Stimulated activated CD8-positive, alpha-beta memory T cell treated with anti-CD3 and anti-CD28 coated beads, Interleukin-12 subunit alpha, Interleukin-12 subunit beta, amount 100 ng/mL, for 4 hours (primary cell): Measurements from ENCODE around the gene DCTN4.
A peak's percentile ranks its signal among the peaks of the same experiment; 100 is the strongest.
"Not testable (repeated sequence)": the region's sequence is repeated elsewhere in the genome, so short reads cannot be mapped to it uniquely, and the experiment has no call there.

Experiments used
- DNase-seq: peaks from one replicate; pipeline ENCODE4 v3.0.0-alpha.2; 2020; ENCODE audit warnings: low read depth

The DCTN4 gene

DNA sequence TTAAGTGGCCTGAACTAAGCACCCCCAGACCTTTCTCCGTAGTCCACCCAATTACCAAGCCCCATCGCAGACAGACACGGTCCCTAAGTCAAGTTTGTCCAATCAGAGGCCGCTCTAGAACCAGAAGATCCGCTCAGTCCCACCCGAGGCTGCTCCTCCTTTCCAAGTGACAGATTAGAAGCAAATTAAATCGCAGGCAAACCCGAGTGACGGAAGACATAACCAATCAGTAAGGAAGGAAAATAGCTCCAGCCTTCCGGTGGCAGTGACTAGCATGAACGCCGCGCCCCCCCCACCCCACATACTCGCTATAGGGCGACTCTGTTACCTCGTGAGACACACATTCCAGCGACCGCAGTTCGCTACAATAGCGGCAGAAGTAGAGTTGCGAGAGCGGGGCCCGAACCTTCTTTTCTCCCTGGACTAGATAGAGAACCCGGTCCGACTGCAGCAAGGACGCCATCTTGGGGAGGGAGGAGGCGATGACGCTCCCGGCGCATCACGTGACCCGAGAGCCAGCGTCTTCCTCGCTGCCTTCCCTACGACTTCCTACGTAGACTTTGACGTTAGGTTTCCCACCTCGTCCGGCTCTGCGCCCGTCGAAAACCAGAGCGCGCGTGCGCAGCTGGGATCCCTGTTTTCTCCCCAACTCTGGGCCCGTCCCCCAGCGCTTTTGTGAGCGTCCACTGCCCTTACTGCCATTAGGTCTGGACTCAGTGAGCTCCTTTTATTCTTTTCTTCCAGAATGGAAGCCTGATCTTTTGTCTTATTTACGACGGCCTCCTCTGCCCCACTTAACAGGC lies at the start of gene DCTN4:
DCTN4 (minus strand) TSS at position 487 of the 803 bp plus-strand sequence; CDS start at position 463, 24 bp downstream.
- peak; percentile 88 for DNase-seq

DNA sequence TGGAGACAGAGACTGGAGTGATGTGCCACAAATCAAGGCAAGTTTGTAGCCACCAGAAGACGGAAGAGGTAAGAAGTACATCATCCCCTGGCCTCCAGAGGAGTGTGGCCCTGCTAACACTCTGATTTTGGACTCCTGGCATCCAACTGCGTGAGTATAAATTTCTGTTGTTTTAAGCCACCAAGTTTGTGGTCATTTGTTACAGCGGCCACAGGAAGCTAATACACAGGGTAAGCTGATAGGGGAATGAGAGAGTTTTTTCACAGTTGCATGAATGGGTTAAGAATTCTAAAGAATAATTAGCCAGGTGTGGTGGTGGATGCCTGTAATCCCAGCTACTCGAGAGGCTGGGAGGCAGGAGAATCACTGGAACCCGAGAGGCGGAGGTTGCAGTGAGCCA lies 45.6 kb upstream of the DCTN4 start:
- DNase-seq = no peak

DNA sequence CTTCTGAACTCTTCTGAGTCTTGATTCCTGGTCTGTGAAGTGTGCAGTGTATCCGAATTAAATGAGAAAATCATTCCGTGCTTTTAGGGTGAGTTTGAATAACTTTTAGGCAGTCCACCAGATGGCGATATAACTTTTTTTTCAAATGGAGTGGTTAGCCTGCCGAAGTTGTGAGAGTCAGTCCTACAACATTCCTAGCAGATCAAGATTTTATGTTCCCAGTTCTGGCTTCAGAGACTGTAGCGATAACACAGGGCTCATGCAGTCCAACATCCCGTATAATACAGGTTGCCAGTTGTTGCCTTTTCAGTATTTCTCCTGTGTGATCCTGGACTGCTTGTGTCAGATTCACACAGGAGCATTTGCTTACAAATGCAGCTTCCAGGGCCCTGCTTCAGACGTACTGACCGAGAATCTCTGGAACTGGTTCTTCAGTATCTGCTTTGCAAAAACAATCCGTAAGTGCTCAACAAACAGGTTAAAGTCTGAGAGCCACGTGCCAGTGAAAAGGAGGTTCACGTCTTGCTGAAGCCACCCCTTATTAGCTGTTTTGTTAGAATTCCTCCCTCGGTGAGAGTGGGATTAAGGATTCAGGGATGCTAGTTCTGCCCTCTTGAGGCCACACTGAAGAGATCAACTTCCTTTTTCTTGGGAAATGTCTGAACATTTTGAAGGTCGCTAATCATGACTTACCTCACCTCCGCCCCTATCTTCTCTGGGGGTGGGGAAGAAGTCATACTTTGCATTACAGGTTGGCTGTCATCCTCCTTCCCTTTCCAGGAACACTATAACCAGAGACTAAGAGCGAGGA lies 42.5 kb upstream of the DCTN4 start:
- DNase-seq = no peak

DNA sequence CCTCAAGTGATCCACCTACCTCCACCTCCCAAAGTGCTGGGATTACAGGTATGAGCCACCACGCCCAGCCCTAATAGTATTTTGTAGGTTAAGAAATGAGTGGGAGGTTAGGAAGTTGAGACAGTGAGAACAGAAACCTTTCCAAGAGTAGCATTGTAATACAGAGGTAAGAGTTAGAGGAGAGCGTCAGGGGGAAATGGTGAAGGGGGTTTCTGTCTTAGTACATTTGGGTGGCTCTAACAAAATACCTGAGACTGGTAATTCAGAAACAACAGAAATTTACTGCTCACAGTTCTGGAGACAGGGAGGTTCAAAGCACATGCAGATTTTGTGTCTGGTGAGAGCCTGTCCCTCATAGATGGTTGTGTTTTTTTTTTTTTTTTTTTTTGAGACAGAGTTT lies 38.6 kb upstream of the DCTN4 start:
- DNase-seq = no peak

DNA sequence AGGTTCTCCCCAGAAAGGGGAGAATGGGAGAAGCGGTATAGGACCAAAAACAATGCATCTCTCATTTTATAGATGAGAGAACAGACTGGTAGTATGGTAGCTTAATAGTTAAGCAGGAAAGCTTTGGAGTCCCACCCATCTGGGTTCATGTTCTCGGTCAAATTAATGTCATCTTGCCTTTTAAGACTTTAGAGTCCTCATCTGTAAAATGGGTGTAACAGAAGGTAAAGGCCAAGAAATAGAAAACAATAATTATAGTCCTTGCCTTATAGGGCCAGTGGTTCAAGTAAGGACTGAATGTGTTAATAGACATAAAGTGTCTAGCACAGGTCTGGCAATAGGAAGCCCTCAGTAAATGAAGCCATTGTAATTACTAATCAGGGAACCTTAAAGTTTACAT lies 36.1 kb upstream of the DCTN4 start:
- no peak for DNase-seq

DNA sequence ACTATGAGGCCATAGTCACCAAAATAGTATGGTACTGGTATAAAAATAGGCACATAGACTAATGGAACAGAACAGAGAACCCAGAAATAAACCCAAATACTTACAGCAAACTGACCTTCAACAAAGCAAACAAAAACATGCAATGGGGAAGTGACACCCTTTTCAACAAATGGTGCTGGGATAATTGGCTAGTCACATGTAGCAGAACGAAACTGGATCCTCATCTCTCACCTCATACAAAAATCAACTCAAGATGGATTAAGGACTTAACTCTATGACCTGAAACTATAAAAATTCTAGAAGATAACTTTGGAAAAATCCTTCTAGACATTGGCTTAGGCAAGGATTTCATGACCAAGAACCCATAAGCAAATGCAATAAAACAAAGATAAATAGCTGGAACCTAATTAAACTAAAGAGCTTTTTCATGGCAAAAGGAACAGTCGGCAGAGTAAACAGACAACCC lies 34.6 kb upstream of the DCTN4 start:
- not testable (repeated sequence) for DNase-seq

DNA sequence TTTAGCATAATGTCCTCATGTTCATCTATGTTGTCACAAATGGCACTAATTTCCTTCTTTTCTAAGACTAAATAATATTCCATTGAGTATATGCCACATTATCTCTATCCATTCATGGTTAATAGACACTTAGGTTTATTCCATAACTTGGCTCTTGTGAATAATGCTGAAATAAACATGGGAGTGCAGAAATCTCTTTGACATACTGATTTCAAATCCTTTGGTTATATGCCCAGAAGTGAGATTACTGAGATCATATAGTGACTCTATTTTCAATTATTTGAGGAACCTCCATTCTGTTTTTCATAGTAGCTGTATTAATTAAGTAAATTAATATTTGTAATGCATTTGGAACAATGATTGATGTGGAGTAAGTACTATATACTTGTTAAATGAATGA lies 32.7 kb upstream of the DCTN4 start:
- no peak for DNase-seq

DNA sequence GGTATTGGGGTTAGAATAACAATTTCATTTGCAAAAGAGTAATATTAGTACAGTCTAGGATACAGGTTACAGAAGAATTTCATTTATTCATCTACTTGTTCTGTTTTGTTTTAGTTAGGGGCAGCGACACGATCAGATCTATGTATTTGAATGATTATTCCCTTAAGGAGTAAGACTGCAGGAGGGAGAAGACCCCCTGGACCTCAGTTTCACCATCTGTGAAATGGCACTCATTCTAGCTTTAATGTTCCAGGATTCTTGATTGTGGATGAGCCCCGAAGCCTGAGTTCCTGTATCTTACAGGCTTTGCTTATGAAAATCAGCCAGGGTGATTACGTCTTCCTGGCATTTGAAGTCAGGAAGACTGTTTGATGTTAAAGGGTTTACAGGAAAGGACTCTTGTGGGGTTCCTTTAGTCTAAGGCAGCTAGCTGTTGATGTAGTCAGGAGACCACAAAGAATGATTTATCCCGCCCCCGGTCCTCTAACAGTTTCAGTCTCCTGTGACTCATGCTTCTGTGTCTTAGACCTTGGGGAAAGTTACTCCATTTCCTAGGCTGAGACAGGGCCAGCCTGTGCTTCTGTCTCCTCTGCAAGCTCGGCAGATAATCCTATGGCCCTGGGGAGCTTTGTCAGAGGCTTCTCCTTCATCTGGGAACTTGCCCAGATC lies 31.3 kb upstream of the DCTN4 start:
- peak; percentile 32 for DNase-seq

DNA sequence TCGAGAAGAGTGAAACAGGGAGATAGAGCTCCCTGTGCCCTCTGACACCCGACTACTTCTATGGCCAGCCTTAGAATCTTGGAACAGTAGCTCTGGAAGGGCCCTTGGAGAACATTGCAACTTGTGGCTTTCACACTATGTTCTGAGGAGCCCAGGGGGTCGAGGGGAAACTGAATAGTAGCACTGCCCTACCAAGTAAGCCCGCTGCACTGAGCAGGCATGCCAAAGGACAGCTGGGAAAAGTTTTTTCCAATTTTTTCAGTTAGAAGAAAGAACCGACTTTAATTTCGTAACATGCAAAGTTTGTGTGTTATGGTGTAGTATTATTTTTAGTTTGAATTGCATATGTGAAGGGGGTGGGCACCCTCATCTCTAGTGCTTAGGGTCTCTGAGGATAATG lies 30.6 kb upstream of the DCTN4 start:
- DNase-seq = no peak

DNA sequence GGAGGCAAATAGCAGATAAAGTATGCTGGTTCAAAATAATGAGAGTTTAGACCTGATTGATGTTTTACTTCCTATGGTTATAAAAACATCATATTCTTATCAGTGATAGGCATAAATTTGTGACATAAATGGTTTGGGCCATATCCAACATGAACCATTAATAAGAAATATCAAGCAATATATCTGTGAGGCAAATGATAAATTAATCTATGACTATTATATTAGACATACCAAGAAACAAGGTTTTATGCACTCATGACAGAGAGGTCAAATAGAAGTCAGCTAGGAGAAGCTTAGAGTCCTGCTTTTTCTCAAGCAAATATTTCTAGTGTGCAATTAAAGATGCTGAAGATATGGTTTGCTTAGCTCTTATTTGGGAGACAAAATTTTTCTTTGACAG lies 30.2 kb upstream of the DCTN4 start:
- no peak for DNase-seq

DNA sequence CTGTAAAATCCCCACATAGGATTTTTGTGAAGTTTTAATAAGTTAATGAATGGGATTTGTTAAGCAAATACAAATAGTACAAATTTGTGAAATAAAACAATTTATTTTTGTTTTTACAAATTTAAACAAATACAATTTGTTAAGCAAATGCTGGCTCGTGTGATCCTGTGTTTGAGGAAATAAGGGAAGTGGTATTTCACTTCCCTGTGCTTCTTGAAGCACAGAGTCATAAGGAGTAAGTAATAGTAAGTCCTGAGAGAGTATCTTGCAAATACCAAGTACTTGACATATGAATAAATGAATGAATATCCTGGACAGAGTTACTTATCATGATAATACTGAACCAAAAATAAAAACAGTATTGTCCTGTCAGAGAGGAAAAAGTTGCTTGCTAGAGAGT lies 28.8 kb upstream of the DCTN4 start:
- no peak for DNase-seq

DNA sequence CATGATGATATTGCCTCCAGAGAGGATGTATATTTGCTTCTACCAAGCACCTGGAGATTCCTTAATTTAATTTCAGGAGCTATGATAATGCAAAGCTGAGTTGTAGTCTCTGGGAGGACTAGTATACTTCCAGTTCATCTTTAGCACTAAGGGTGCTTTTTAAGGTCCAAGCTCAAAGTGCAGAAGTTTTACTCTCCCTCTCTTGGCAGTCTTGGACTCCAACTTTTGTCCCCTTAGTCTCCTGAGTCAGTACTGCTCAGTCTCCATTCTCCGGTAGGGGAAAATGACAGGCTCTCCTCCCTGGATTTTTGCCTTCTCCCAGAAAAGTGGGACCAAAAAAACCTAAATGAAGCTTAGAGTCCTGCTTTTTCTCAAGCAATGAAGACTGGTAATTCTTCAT lies 28.1 kb upstream of the DCTN4 start:
- DNase-seq = no peak

DNA sequence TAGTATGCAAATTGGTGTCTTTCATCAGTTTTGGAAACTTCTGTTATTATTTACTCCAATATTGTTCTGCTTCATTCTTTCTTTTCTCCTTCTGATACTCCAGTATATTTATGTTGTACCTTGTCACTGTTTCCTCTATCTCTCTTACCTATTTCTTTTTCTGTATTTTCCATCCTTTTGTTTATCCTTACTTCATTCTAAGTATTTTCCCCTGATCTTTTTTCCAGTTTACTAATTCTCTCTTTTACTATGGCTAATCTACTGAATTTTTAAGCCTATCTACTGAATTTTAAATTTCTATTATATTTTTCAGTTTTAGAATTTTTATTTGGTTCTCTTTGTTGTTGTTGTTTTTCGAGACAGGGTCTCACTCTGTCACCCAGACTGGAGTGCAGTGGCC lies 27.1 kb upstream of the DCTN4 start:
- DNase-seq = no peak

DNA sequence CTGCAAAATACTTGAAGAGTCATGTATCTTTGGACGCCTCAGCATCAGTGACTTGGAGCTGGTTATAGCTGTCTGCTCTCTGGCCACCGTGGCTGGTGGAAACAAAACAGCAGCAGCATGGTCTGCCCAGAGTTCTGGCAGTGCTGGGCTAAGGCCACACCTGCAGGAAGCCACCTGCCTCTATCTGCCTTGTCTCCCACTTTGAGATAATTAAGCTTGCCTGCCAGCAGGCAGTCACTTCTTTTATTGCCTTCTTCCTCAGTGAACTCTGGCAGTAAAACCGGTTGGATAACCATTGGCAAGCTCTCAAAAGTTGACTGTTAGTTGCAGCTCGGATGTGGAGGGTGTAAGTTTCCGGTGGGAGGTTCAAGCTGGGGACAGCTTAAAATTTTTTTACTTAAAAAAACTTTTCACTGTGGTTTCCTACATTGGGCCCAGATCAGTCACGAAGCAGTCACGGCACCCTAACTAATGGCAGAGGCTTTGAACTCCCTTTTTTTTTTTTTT lies 24.7 kb upstream of the DCTN4 start:
- peak; percentile 30 for DNase-seq

DNA sequence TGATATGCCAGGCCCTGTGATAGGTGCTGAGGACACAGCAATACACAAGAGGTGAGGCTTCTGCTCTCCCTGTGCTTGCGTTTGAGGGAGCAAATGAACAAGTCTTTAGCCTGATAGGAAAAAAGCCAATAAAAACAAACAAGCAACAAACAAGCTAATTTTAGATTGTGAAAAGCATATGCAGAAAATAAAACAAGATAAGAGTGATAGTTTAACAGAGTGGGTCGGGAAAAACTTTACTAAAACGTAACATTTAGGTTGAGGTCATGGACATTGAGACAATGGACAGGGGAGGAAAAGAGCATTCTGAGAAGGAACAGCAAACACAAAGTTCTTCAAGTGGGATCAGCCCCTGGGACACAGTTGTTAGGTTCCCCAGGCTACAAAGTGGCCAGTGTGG lies 24.0 kb upstream of the DCTN4 start:
- DNase-seq = no peak

DNA sequence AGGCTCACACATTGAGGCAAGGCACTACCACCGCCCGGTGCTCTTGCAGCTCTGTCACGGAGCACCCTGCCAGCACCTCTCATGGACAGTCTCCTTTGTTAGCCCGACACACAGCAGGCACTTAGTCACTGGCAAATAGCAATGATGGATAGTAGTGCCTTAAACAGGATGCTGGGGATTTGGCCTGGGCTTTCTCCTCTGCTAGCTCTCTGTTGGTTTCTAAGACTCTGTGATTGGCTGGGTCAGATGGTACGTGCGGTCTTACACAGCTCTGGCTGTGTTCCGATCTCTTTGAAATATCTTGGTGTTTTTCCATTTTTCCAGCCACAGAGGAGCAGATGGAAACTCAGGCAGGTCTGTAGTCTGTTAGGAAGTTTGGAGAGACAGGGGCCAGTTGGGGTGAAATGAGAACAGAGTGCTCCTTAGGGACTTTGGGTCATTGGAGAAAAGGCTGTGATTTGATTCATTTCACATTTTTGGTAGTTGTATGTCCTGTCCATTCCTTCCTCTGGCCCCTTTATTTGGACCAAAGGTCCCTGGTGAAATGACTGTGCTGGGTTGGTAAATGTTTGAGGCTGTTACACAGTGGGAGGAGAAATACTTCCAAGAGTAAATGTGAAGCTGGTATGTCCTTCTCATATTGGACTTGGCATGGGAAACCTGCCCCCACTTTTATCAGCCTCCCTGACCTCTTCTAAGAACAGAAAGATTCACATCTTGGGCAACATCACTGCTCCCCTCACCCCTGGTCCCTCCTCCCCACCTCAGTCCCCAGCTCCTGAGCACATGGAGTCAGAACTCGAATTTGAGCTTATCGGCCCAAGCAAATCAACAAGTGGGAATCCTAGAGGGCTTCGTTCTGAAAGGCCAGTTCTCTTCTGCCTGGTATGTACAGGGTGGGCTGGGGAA lies 23.1 kb upstream of the DCTN4 start:
- DNase-seq = no peak

DNA sequence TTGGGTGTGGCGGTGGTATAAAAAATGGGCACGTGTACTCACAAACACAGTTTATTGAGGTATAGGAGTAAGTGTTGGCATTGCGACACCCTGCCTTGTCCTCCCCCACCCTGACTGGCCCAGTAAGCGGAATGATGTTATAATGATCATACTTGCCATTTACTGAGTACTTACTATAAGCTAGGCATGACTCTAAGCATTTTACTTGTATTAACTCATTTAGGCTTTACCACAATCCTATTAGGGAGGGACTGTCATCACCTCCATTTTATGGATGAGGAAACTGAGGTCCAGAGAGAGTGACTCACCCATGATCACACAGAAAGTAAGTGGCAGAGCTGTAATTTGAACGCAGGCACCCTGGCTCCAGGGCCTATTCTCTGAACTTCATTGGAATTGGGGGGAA lies 22.0 kb upstream of the DCTN4 start:
- DNase-seq = no peak

DNA sequence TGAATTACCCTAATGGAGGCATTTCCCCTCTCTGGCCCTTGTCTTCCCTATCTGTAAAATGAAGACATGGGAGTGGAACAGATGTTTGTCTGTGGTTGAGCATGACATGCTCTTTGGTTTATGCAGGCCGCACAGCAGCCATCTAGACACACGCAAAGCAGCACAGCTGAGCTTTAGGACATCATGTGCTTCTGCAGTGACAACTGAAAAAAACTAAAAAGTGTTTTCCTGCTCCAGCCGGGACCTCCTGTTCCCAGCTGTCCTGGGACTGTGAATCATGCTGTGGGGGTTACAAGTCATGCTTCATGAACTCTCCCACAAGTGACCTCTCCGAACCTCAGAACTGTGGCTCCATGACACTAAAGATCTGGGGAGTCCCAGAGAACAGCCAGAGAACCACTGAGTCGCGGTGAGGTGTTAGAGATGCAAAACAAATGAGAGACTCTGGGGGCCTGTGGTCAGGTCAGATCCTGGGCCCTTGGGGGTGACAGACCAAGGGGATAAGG lies 21.4 kb upstream of the DCTN4 start:
- no peak for DNase-seq

DNA sequence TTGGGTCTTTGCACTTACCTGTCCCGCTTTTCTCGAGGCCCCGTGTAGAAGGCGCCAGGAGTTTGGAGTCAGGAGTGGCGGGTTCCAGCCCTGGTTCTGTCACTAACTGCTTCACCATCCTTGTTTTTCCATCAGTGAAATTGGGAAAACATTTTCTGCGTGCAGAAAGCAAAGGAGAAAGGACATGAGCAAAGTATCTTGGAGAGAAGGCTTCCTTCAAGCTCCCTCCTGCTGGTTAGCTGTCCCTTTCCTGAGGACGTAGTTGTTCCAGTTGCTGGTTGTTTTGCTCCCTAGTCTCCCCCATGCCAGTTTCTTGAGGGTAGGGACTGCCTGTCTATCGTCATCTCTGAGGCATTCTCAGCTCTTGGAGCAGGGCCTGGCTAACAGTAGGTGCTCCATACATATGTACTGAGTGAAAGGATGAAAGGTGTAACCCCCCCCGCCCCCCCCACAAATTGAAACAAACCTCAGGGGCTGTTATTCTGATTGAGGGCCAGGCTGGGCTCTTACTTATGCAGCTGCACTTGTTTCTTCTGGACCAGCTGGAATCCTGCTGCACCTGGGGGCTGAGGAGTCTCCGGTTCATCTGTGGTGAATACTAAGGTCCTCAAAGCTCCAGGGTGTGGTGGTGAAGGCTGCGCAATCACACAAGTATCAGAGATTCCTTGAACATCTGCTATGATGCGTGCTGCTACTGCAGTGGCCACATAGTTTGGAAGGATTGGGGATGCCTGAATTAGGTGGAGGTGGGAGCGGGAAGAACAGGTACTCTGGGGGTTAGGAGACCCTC lies 20.8 kb upstream of the DCTN4 start:
- no peak for DNase-seq
